Measurements from ENCODE around the gene SCN7A.

Gene SCN7A

GRCh38 chr2:166404831-166405568 lies 89.0 kb downstream of the SCN7A start:
- no peak for DNase-seq (ENCODE audit: low read depth)

- DNase-seq (ENCODE audit: low read depth), result no peak
Measured at GRCh38 chr2:166394245-166394644, 99.8 kb downstream of the SCN7A start.

GRCh38 chr2:166393008-166393407 lies 101.0 kb downstream of the SCN7A start:
- no peak for DNase-seq (ENCODE audit: low read depth)

DNA sequence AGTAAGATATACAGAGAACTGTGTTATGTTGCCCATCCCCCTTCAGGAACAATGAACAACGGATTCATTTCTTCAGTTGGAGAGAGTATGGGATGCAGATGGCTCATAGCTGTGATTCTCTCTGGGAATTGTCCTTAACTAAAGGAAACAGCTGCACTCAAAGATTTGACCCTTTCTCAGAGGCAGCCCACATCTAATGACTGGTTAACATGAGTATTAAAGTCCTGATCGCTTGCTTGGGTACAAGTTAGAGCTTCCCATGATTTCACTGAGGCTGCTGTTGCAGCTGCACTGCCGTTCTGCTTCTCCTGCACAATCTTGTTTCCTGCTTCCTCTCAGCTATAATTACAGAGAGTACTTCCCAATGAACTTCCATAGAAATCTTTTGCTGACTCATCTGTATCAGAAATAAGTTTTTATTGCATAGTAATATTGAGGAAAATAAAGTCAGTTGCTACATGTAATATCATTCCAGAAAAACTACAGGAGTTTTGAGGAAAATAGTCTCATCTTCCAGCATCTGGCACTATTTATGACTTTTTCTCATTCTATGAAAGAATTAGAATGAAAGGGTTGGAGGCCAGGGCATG lies 105.5 kb downstream of the SCN7A start:
- DNase-seq (ENCODE audit: low read depth), result no peak

DNA sequence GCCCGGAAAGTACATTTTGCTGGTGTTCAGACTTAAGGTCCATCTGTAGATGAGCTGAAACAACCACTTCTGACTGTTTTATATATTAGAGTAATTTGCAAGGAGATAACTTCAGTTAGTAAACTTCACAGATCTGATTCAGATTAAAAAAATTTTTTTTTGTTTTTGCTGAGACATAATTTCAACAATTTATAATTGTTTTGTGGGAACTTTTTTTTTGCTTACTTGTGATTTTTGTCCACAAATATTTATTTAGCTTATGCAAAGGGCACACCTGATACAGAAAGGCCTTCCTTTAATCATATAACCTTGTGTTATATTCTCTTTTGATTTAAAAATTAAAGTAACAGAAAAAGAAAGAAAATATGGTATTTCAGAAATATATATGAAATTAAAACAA lies 108.7 kb downstream of the SCN7A start:
- no peak for DNase-seq (ENCODE audit: low read depth)

DNA sequence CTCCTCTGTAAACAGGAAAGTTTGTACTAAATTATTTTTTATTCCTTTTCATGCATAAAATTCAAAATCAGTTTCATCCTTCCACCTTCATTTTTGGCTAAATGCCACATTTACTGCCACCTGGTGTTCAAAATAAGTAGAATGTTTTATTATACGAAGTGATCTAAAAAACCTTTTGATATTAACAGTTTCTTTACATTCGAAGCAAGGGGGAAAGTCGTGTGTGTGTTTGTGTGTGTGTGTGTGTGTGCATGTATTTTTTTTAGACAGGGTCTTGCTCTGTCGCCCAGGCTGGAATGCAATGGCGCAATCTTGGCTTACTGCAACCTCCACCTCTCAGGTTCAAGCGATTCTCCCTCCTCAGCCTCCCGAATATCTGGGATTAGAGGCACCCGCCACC lies 109.3 kb downstream of the SCN7A start:
- DNase-seq (ENCODE audit: low read depth), result no peak

DNA sequence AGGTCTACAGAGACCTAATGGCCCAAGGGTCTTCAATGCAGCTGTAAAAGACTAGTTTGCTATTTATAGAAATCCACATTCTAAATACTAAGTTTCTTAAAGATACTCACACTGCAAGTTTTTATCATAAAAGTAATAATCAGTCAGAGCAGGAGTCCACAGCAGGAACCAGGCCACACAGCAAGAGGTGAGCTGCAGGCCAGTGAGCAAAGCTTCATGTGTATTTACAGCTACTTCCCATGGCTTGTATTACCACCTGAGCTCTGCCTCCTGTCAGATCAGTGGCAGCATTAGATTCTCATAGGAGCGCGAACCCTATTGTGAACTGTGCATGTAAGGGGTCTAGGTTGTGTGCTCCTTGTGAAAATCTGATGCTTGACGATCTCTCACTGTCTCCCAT lies 111.6 kb downstream of the SCN7A start:
- DNase-seq (ENCODE audit: low read depth), result no peak

GRCh38 chr2:166380615-166381014 lies 113.4 kb downstream of the SCN7A start:
- no peak for DNase-seq (ENCODE audit: low read depth)

DNA sequence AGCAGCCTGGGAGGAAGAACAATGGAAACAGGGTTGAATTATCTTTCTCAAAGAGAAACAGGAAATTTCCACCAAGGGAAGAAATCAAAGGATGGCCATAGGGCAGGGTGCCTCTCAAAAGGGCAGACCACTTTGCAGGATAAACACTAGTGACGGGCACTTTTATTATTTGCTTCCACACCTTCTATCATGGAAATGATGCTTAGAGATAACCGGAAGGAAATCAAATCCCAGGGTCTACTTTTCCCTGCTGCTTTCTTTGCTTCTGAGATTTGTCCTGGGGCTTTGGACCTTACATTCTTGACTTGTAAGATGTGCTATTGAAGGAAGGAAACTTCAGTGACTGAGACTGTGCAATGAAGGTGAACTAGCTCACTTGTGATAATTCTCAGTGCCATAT lies 117.2 kb downstream of the SCN7A start:
- DNase-seq (ENCODE audit: low read depth), result no peak

DNA sequence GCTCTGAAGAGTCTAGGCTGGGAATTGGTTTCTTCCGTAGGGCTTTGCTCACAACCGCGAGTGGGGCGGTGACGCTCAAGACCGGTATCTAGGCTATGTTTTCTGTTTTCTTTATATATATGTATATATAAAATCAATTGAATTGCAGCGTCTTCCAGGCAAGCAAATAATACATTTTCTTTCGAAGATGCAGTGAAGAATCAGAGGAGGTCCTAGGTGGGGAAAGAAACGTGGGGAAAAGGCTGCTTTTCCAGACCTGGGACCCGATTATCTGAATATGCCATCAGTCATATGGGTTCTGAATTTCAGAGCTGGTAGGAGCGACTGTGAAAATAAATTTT lies 117.6 kb downstream of the SCN7A start:
- no peak for DNase-seq (ENCODE audit: low read depth)

GRCh38 chr2:166375736-166376487 lies 118.1 kb downstream of the SCN7A start, which contains the start of gene SCN9A:
Gene SCN9A, minus strand, starts transcription at chr2:166375944. Its CDS starts 64,188 bp downstream, at chr2:166311756.
- DNase-seq (ENCODE audit: low read depth), result no peak

DNA sequence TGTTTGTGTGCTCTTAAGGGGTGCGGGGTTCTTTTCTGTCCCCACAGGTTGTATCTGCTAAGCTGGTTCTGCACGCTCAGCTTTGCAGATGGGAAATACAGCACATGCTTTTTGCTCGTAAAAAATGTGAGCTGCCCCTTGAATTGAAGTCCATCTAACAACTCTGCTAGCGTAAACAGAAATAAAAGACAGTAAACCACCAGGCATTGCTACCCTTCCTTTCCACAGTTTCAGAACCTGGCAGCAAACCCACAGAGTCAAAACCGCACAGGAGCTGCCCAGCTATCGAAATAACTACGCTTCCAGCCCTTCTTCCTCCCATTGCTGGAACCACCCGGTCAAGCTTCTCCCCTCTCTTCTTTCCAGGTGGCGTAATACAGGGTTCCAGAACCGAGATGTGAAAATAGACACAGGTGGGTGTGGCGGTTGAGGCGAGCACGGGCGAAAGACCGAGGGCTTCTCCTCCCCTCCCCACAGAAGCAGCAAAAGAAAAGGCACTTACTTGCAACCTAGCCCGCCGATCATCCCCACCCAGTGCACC lies 118.8 kb downstream of the SCN7A start:
- DNase-seq (ENCODE audit: low read depth), result no peak

- no peak for DNase-seq (ENCODE audit: low read depth)
Measured at GRCh38 chr2:166373951-166374350, 120.1 kb downstream of the SCN7A start.

GRCh38 chr2:166373539-166373938 lies 120.5 kb downstream of the SCN7A start:
- DNase-seq (ENCODE audit: low read depth), result no peak

DNA sequence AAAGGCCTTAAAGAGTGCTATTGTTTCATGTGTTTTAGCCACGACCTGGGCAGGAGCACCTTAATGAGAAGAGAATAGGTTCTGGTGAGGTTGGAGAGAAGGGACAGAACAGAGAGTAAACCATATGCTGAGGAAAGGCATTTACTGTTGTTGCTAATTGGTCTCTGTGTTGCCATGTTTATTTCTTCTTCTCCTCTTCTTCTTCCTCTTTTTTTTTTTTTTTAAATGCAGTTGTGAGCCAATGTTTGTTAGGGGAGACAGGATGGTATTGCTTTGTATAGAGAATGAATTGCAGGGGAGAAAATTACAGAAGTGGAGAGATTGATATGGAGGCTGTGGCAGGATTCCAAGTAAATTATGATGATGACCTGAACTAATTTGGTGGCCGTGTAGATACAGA lies 120.9 kb downstream of the SCN7A start:
- DNase-seq (ENCODE audit: low read depth), result no peak

- no peak for DNase-seq (ENCODE audit: low read depth)
Measured at GRCh38 chr2:166372046-166372445, 122.0 kb downstream of the SCN7A start.

GRCh38 chr2:166365803-166366420 lies 128.1 kb downstream of the SCN7A start:
- DNase-seq (ENCODE audit: low read depth), result no peak

DNA sequence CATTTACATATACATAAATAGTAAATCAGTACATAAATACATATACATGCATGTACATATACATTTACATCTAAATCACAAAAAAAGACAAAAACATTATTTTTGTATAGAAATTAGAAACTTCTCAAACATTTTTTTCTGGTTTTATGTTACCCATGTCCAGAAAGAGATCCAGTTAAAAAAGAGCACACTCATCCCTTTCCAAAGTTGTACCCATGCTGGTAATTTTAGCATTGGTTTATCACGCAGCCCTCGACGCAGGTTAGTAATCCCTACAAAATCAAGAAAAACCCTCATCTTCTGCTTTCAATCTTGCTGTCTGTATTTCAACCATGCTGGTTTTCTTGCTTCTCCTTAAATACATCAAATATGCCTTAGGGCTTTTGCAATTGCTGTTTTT lies 128.8 kb downstream of the SCN7A start:
- no peak for DNase-seq (ENCODE audit: low read depth)

- no peak for DNase-seq (ENCODE audit: low read depth)
Measured at GRCh38 chr2:166364476-166365161, 129.4 kb downstream of the SCN7A start.

- DNase-seq (ENCODE audit: low read depth), result no peak
Measured at GRCh38 chr2:166361351-166362153, 132.5 kb downstream of the SCN7A start.

DNA sequence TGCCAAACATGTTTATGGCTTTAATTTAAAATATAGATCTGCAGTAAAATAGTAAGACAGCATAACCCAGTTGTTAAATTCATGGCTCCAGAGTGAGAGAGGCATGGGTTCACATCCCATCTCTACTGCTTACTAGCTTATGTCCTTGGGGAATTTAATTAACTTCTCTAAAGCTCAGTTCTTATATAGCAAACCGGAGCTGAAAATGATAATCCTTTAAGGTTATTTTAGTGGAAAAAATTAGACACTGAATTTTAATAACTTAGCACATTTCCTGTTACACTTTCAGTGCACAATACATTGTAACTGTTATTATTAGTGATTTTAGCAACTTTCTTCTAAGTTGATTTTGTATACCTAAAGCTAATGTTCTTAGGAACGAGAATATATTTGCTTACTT lies 133.1 kb downstream of the SCN7A start:
- no peak for DNase-seq (ENCODE audit: low read depth)
